HG03135 (cell line): ENCODE measurements around the gene DCAF7.

Source experiments
- ATAC-seq: cut with Tn5 transposase; IDR thresholded peaks from one replicate; pipeline ENCODE4 v1.9.1; 2021; ENCODE audit warnings: mild to moderate bottlenecking, moderate library complexity; ENCODE audit not compliant: unreplicated experiment

Gene DCAF7

GRCh38 chr17:63579633-63580032 lies 29.4 kb downstream of the DCAF7 start:
- no peak for ATAC-seq

GRCh38 chr17:63587770-63588169 lies 37.5 kb downstream of the DCAF7 start:
- no peak for ATAC-seq

- no peak for ATAC-seq
Observed at GRCh38 chr17:63588797-63589196, 38.5 kb downstream of the DCAF7 start.

GRCh38 chr17:63589646-63590045 lies 39.4 kb downstream of the DCAF7 start:
- no peak for ATAC-seq

GRCh38 chr17:63592797-63593196 lies 42.5 kb downstream of the DCAF7 start:
- no peak for ATAC-seq

- ATAC-seq = no peak
Observed at GRCh38 chr17:63595132-63595531, 44.9 kb downstream of the DCAF7 start.

- ATAC-seq = no peak
Observed at GRCh38 chr17:63596856-63597586, 46.7 kb downstream of the DCAF7 start.

- no peak for ATAC-seq
Observed at GRCh38 chr17:63598281-63598680, 48.0 kb downstream of the DCAF7 start.

GRCh38 chr17:63600569-63601438 lies 50.5 kb downstream of the DCAF7 start, which contains the start of gene TACO1:
Gene TACO1 (plus strand): TSS chr17:63600895. CDS start chr17:63601084, 189 bp downstream.
- peak; percentile 85 for ATAC-seq

GRCh38 chr17:63601439-63602371 lies 51.4 kb downstream of the DCAF7 start:
- no peak for ATAC-seq

- no peak for ATAC-seq
Observed at GRCh38 chr17:63609816-63610573, 59.7 kb downstream of the DCAF7 start.

- no peak for ATAC-seq
Observed at GRCh38 chr17:63610854-63611253, 60.6 kb downstream of the DCAF7 start.

- ATAC-seq = no peak
Observed at GRCh38 chr17:63611354-63611753, 61.1 kb downstream of the DCAF7 start.

- no peak for ATAC-seq
Observed at GRCh38 chr17:63613663-63614062, 63.4 kb downstream of the DCAF7 start.

GRCh38 chr17:63621229-63621683 lies 71.0 kb downstream of the DCAF7 start:
- no peak for ATAC-seq

GRCh38 chr17:63621684-63622573 lies 71.7 kb downstream of the DCAF7 start, which contains the start of gene MAP3K3:
Gene MAP3K3 (plus strand): TSS chr17:63622417. CDS start chr17:63622760, 343 bp downstream.
- peak; percentile 89 for ATAC-seq

GRCh38 chr17:63622574-63623390 lies 72.5 kb downstream of the DCAF7 start:
- peak; percentile 25 for ATAC-seq
